ENCODE data around the gene LST1.

Gene LST1

DNA sequence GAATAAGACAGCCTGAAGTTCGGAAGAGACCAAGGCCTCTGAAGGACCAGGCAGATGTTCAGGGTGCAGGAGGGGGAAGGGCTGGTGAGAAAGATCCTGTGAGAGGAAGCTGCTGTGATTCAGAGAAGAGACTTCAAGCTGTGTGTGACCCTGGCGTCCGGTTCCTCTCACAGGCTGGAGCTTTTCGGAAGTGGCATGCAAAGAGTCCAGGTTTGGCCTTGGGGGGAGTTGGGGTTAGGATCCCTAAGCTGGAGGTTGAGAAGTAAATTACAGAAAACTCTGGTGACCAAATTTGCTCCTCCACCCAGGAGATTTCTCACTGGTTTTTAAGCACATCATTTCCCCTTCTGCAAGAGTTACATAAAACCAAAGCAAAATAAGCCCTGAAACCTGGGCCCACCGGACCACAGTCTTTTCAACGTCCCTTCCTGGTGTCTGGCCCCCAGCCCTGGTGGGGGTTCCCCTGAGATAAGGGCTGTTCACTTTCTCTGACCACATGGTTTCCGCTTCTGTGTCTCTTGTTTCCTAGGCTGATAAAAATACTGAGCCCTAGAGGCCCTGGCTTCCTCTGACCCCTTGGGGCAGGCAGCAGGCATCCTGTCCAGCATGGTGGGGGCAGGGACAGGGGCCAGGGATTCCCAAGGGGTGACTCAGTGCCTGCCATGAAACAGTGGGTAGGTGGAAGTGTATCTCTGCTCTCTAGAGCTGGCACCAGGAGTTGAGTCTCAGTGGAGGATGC is 25.9 kb upstream of the LST1 start:
- DNase-seq (ENCODE audit: low read depth), result no peak

DNA sequence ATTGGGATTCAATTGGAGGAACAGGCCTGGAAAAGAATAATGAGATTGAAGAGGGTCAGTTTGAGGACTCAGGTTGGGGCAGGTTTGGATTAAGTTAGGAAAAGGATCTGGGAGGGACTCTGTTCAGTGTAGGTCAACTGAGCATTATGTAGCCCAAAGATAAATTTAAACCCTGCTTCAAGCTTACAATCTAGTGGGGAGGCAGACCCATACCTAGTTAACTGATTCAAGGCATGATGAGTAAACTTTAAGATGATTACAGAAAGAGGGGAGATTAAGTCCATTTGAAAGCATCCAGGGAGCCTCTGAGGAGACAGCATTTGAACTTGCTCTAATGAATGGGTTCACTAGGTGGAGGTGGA is 25.4 kb upstream of the LST1 start:
- DNase-seq (ENCODE audit: low read depth), result no peak

DNA sequence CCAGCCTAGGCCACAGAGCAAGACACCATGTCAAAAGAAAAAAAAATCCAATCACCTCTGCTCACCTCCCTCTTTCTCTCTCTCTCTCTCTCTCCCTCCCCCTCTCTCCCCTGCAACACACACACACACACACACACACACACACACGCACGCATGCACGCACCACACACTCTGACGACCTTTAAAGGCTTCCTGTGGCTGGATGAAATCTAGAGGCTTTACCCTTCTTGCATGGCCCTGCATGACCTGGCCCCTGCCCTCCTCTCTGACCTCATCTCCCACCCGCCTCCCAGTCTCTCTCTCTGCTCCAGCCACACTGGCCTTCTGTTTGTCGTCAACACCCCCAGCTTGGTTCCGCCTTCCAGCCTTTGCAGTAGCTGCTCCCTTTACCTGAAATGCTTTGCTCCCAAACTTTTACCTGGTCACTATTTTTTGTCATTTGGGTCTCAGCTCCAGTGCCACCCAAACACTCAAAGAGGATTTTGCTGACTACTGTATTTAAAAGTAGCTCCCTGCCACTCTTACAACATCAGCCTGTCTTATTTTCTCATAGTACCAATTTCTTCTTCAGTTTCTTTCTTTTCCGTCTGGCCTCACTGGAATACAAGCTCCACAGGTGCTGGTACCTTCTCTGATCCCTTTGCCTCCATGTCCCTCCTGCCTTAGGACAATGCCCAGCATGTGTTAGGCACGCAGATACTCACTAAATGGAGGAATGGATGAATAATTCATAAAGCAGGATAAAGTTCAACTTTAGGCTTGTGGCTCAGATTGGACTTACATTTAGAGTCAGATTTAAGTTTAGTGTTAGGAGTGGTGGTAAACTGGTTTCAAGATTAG is 18.3 kb upstream of the LST1 start:
- DNase-seq (ENCODE audit: low read depth), result no peak

DNA sequence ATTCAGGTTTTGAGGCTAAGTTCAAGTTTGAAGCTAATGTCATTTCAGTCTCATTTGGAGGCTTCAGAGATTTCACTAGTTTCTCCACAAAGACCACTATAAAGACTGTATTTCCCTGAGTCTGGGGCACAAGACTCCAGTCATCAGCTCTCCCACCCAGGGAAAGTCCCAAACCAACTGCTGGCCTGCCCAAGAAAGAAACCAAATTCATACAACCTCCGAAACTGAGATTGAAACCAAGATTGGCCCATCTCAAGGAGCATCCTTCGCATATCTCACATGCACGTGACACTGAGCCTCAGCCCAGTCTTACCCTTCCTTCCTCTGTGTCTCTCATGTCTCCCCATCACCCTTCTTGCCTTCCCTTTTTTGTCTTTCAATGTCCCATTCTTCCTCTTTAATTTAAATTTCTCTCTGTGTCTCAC is 17.5 kb upstream of the LST1 start:
- DNase-seq (ENCODE audit: low read depth), result no peak

DNA sequence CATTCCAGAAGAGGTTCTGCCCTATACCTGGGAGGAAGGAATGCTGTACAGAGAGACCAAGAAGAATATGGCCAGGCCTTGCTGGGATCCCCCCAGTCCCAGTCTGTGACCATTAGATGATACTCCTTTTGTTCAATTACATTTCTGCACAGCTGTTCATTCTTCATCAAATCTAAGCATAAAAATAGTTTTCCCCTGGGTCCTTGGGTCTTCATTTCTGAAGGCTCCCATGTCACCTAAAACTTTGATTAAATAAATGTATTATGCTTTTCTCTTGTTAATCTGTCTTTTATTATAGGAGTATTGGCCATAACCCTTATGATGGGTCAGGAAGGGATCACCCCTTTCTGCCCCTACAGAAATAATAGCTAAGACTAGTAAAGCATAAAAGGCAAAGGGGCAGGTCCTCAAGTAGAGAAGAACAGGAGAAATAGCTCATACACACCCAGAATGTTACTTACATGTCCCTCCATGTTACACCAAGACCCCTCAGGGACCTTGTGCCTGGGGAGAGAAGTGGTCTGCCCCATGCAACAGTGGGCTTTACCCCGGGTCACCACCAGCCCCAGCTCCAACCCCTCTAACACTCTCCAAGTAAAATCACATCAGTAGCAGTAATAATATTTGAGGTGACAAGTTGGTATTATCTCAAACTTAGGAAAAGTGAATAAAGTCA is 16.1 kb upstream of the LST1 start:
- DNase-seq (ENCODE audit: low read depth), result no peak

DNA sequence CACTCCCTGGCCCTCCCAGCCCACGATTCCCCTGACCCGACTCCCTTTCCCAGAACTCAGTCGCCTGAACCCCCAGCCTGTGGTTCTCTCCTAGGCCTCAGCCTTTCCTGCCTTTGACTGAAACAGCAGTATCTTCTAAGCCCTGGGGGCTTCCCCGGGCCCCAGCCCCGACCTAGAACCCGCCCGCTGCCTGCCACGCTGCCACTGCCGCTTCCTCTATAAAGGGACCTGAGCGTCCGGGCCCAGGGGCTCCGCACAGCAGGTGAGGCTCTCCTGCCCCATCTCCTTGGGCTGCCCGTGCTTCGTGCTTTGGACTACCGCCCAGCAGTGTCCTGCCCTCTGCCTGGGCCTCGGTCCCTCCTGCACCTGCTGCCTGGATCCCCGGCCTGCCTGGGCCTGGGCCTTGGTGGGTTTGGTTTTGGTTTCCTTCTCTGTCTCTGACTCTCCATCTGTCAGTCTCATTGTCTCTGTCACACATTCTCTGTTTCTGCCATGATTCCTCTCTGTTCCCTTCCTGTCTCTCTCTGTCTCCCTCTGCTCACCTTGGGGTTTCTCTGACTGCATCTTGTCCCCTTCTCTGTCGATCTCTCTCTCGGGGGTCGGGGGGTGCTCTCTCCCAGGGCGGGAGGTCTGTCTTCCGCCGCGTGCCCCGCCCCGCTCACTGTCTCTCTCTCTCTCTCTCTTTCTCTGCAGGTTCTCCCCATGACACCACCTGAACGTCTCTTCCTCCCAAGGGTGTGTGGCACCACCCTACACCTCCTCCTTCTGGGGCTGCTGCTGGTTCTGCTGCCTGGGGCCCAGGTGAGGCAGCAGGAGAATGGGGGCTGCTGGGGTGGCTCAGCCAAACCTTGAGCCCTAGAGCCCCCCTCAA is 13.8 kb upstream of the LST1 start, which contains the start of gene LTA:
TSS of gene LTA (plus strand) at position 249 of the 871 bp plus-strand sequence. CDS start at position 703, 454 bp downstream.
- peak; percentile 63 for DNase-seq (ENCODE audit: low read depth)

DNA sequence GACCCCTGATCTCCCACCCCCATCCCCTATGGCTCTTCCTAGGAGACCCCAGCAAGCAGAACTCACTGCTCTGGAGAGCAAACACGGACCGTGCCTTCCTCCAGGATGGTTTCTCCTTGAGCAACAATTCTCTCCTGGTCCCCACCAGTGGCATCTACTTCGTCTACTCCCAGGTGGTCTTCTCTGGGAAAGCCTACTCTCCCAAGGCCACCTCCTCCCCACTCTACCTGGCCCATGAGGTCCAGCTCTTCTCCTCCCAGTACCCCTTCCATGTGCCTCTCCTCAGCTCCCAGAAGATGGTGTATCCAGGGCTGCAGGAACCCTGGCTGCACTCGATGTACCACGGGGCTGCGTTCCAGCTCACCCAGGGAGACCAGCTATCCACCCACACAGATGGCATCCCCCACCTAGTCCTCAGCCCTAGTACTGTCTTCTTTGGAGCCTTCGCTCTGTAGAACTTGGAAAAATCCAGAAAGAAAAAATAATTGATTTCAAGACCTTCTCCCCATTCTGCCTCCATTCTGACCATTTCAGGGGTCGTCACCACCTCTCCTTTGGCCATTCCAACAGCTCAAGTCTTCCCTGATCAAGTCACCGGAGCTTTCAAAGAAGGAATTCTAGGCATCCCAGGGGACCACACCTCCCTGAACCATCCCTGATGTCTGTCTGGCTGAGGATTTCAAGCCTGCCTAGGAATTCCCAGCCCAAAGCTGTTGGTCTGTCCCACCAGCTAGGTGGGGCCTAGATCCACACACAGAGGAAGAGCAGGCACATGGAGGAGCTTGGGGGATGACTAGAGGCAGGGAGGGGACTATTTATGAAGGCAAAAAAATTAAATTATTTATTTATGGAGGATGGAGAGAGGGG is 12.6 kb upstream of the LST1 start:
- no peak for DNase-seq (ENCODE audit: low read depth)

DNA sequence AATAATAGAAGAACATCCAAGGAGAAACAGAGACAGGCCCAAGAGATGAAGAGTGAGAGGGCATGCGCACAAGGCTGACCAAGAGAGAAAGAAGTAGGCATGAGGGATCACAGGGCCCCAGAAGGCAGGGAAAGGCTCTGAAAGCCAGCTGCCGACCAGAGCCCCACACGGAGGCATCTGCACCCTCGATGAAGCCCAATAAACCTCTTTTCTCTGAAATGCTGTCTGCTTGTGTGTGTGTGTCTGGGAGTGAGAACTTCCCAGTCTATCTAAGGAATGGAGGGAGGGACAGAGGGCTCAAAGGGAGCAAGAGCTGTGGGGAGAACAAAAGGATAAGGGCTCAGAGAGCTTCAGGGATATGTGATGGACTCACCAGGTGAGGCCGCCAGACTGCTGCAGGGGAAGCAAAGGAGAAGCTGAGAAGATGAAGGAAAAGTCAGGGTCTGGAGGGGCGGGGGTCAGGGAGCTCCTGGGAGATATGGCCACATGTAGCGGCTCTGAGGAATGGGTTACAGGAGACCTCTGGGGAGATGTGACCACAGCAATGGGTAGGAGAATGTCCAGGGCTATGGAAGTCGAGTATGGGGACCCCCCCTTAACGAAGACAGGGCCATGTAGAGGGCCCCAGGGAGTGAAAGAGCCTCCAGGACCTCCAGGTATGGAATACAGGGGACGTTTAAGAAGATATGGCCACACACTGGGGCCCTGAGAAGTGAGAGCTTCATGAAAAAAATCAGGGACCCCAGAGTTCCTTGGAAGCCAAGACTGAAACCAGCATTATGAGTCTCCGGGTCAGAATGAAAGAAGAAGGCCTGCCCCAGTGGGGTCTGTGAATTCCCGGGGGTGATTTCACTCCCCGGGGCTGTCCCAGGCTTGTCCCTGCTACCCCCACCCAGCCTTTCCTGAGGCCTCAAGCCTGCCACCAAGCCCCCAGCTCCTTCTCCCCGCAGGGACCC is 11.7 kb upstream of the LST1 start:
- no peak for DNase-seq (ENCODE audit: low read depth)

DNA sequence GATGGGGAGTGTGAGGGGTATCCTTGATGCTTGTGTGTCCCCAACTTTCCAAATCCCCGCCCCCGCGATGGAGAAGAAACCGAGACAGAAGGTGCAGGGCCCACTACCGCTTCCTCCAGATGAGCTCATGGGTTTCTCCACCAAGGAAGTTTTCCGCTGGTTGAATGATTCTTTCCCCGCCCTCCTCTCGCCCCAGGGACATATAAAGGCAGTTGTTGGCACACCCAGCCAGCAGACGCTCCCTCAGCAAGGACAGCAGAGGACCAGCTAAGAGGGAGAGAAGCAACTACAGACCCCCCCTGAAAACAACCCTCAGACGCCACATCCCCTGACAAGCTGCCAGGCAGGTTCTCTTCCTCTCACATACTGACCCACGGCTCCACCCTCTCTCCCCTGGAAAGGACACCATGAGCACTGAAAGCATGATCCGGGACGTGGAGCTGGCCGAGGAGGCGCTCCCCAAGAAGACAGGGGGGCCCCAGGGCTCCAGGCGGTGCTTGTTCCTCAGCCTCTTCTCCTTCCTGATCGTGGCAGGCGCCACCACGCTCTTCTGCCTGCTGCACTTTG is 10.7 kb upstream of the LST1 start, which contains the start of gene TNF:
TSS of gene TNF (plus strand) at position 231 of the 567 bp plus-strand sequence. CDS start at position 408, 177 bp downstream.
- DNase-seq (ENCODE audit: low read depth), result peak; percentile 70

DNA sequence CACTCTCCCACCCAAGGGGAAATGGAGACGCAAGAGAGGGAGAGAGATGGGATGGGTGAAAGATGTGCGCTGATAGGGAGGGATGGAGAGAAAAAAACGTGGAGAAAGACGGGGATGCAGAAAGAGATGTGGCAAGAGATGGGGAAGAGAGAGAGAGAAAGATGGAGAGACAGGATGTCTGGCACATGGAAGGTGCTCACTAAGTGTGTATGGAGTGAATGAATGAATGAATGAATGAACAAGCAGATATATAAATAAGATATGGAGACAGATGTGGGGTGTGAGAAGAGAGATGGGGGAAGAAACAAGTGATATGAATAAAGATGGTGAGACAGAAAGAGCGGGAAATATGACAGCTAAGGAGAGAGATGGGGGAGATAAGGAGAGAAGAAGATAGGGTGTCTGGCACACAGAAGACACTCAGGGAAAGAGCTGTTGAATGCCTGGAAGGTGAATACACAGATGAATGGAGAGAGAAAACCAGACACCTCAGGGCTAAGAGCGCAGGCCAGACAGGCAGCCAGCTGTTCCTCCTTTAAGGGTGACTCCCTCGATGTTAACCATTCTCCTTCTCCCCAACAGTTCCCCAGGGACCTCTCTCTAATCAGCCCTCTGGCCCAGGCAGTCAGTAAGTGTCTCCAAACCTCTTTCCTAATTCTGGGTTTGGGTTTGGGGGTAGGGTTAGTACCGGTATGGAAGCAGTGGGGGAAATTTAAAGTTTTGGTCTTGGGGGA is 10.0 kb upstream of the LST1 start:
- DNase-seq (ENCODE audit: low read depth), result no peak

DNA sequence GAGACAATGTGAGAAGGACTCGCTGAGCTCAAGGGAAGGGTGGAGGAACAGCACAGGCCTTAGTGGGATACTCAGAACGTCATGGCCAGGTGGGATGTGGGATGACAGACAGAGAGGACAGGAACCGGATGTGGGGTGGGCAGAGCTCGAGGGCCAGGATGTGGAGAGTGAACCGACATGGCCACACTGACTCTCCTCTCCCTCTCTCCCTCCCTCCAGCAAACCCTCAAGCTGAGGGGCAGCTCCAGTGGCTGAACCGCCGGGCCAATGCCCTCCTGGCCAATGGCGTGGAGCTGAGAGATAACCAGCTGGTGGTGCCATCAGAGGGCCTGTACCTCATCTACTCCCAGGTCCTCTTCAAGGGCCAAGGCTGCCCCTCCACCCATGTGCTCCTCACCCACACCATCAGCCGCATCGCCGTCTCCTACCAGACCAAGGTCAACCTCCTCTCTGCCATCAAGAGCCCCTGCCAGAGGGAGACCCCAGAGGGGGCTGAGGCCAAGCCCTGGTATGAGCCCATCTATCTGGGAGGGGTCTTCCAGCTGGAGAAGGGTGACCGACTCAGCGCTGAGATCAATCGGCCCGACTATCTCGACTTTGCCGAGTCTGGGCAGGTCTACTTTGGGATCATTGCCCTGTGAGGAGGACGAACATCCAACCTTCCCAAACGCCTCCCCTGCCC is 9.0 kb upstream of the LST1 start:
- no peak for DNase-seq (ENCODE audit: low read depth)

DNA sequence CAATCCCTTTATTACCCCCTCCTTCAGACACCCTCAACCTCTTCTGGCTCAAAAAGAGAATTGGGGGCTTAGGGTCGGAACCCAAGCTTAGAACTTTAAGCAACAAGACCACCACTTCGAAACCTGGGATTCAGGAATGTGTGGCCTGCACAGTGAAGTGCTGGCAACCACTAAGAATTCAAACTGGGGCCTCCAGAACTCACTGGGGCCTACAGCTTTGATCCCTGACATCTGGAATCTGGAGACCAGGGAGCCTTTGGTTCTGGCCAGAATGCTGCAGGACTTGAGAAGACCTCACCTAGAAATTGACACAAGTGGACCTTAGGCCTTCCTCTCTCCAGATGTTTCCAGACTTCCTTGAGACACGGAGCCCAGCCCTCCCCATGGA is 8.5 kb upstream of the LST1 start:
- DNase-seq (ENCODE audit: low read depth), result no peak

DNA sequence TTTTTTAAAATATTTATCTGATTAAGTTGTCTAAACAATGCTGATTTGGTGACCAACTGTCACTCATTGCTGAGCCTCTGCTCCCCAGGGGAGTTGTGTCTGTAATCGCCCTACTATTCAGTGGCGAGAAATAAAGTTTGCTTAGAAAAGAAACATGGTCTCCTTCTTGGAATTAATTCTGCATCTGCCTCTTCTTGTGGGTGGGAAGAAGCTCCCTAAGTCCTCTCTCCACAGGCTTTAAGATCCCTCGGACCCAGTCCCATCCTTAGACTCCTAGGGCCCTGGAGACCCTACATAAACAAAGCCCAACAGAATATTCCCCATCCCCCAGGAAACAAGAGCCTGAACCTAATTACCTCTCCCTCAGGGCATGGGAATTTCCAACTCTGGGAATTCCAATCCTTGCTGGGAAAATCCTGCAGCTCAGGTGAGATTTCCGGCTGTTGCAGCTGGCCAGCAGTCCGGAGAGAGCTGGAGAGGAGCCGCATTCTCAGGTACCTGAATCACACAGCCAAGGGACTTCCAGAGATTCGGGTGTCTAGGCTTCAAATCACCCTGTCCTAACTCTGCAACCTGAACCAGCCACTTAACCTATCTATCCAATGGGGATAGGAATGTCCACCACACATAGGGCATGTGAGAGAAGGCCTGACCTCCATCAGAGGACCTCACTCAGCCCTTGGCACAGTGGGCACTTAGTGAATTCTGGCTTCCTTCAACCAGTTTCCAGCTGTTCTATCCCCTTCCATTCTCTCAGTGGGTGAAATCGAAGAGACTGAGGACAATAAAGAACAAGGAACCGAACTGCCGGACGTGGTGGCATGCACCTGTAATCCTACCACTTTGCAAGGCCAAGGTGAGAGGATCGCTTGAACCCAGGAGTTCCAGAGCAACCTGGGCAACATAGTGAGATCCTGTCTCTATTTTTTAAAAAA is 7.6 kb upstream of the LST1 start:
- no peak for DNase-seq (ENCODE audit: low read depth)

DNA sequence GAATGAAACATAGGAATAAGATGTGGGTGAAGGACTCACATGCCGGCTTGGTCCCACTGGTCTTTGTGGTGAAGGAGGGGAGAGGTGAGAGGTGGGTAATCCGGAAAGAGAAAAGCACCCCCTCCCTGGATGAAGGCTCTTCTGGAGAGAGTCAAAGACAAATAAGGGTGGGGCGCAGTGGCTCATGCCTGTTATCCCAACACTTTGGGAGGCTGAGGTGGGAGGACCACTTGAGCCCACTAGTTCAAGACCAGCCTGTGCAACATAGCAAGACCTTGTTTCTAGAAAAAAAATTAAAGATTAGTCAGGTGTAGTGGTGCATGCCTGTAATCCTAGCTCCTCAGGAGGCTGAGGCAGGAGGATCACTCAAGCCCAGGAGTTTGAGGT is 7.0 kb upstream of the LST1 start:
- DNase-seq (ENCODE audit: low read depth), result no peak

DNA sequence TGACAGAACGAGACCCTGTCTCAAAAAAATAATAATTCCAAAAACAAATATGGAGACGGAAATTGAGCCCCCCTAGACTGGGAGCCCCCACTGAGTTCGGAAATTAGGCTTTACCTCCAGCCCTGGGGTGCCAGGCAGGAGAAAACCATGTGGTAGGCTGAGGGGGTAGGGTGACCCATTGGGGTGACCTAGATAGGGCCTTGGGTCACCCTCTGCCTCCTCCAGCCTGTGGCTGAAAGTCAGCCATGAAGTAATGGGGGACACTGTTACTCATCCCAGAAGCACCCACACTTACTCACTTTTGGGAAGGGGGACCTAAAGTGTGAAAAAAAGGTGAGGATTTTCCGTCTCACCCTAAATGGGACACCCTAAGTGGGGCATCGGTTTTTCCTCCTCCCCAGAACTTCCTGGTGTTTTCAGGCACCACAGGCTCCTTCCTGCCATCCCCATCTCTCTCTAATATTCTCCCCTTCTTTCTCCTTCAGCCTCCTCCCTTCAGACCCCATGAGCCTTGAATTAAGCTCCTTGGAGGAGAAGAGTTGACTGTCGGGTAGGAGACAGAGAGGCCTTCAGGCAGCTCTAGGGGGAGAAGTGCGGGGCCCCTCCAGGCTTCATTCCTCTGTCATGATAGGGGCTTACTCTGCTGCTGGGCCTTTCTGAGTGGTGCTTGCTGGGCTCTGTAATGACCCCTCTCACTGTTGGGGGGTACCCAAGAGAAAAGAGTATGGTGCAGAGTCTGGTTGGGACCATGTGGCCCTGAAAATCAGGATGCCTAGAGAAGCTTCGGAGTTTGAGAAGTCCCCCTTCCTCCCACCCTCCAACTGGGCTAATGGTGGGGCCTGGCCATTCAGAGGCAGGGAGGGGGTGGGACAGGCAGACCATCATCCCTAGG is 6.3 kb upstream of the LST1 start:
- DNase-seq (ENCODE audit: low read depth), result no peak

DNA sequence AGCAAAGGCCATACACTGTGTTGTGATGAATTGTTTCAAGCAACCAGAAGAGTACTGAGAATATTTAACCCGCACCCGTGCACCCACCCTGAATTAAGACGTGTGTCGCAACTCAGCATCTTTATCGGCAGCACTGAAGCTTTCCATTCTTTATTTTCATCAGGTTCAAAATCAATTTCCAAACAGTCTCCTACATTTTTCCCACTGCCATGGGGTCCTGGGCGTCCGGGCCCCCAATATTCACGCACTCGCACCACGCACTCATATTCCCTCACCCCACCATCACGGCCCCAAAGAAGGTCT is 5.7 kb upstream of the LST1 start:
- DNase-seq (ENCODE audit: low read depth), result no peak

All from activated T-helper 1 cell treated with Interleukin-2 at 50 U/mL for 16 hours (primary cell).